Muscle layer of duodenum (tissue), 2 donors: ENCODE measurements around the gene PLAAT4.
A peak's percentile ranks its signal among the peaks of the same experiment; 100 is the strongest.

Source experiments
- H3K27ac ChIP-seq: one replicate; pipeline ENCODE4 v1.7.0; 2013; ENCODE audit warnings: mild to moderate bottlenecking, low read length
- H3K27me3 ChIP-seq: one replicate; pipeline ENCODE4 v1.7.0; 2013; ENCODE audit warnings: low read depth, mild to moderate bottlenecking, control low read depth, low read length
- H3K36me3 ChIP-seq, 2 donors: one replicate each; pipeline ENCODE4 v1.7.0; 2013; ENCODE audit warnings: low read length in 2 of 2, control low read depth in 1 of 2, mild to moderate bottlenecking in 1 of 2; ENCODE audit not compliant: insufficient read depth in 2 of 2, control insufficient read depth in 1 of 2
- H3K4me1 ChIP-seq, 2 donors: one replicate each; pipeline ENCODE4 v1.7.0; 2013; ENCODE audit warnings: low read length in 2 of 2, mild to moderate bottlenecking in 2 of 2, control low read depth in 1 of 2, moderate library complexity in 1 of 2; ENCODE audit not compliant: insufficient read depth in 2 of 2, control insufficient read depth in 1 of 2
- H3K4me3 ChIP-seq, 2 donors: one replicate each; pipeline ENCODE4 v1.7.0; 2013; ENCODE audit warnings: low read length in 2 of 2, low read depth in 1 of 2, mild to moderate bottlenecking in 1 of 2
- H3K9me3 ChIP-seq, 2 donors: one replicate each; pipeline ENCODE4 v1.7.0; 2013; ENCODE audit warnings: low read length in 2 of 2, control low read depth in 1 of 2, mild to moderate bottlenecking in 1 of 2; ENCODE audit not compliant: control insufficient read depth in 1 of 2
- donor health status: healthy.

PLAAT4 gene, protein sequence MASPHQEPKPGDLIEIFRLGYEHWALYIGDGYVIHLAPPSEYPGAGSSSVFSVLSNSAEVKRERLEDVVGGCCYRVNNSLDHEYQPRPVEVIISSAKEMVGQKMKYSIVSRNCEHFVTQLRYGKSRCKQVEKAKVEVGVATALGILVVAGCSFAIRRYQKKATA

GRCh38 chr11:63536669-63537292 lies at the start of gene PLAAT4:
Gene PLAAT4 (plus strand): TSS chr11:63536808. CDS start chr11:63536869, 61 bp downstream.
- peak within 1 kb of the TSS; percentile 75 to 92 for H3K4me3 ChIP-seq
- H3K4me1 ChIP-seq, result peaks cover 14 to 20% of the 10 kb centered on the region in 2 donors
- H3K9me3 ChIP-seq, result no peaks in the 10 kb centered on the region
- H3K27ac ChIP-seq, result peak within 1 kb of the TSS; percentile 87
- H3K36me3 ChIP-seq, result no peaks in the 10 kb centered on the region
- H3K27me3 ChIP-seq, result no peaks in the 10 kb centered on the region

- peaks cover 4 to 11% of the 10 kb centered on the region in 2 donors for H3K4me1 ChIP-seq
- no peak overlapping the region for H3K4me3 ChIP-seq
- H3K27ac ChIP-seq, result no peak overlapping the region
- H3K9me3 ChIP-seq, result peaks cover 0 to 9% of the 10 kb centered on the region in 2 donors
- no peaks in the 10 kb centered on the region for H3K27me3 ChIP-seq
- H3K36me3 ChIP-seq, result no peaks in the 10 kb centered on the region
Measured at GRCh38 chr11:63488789-63489188, 47.8 kb upstream of the PLAAT4 start.

DNA sequence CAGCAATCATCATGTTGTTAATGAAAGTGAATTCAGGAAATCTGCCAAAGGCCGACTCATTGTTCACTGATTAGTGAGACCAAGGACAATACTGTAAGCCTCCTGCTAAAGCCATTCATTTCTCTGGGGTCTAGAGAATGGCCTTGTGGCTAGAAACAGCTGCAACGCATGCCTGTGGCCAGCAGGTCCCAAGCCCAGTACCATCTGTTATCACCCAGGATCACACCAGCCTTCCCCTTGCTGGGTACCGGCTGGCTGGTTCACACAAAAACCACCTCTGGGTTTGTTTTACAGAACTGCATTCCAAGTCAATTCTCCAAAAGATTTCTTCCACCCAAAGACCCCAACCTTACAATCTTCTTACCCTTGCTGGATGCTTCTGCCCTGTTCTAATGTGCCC lies 46.7 kb upstream of the PLAAT4 start:
- Histone ChIP-seq H3K9me3 (peaks cover 0 to 9% of the 10 kb centered on the region in 2 donors), H3K27me3 (no peaks in the 10 kb centered on the region), H3K36me3 (no peaks in the 10 kb centered on the region), H3K4me1 (peaks cover 4 to 11% of the 10 kb centered on the region in 2 donors), H3K27ac (no peak overlapping the region), H3K4me3 (no peak overlapping the region)

DNA sequence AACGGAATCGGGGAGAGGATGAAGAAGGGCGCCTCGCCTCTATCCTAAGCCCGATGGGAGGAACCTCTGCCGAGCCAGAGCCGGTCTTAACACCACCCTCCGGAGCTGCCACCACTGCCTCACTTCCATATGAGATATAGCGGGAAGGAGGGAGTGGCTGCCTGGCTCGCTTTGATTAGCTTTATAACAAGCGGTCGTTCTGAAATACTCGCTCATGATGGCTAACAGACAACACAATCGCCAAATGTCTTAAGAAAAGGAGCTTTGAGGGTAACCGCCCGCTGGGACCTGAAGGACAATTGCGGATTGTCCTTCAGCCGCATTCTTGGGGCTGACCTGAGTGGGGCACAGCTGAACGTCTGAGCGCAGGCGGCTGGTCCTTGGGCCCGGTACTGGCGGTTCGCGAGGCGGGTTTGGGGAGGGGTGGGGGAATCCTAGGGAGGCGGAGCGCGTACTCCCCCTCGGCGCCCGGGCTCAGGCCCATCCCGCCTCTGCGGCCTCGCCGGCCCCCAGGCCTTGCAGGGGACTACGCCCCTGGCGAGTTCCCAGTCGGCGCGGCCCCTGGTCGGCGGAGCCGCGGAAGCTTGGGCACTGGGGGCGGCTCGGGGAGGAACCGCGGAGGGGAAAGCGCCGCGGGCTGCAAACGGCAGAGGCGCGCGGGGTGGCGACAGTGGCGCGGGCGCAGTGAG lies 45.9 kb upstream of the PLAAT4 start, which contains the start of gene PLAAT5:
Gene PLAAT5, minus strand, starts transcription at position 617 of the 689 bp plus-strand sequence. Its CDS starts 133 bp downstream, at position 484.
- no peak within 1 kb of the TSS for H3K27ac ChIP-seq
- H3K9me3 ChIP-seq, result peaks cover 0 to 4% of the 10 kb centered on the region in 2 donors
- peak within 1 kb of the TSS; percentile 60 to 83 for H3K4me3 ChIP-seq
- no peaks in the 10 kb centered on the region for H3K36me3 ChIP-seq
- H3K27me3 ChIP-seq, result no peaks in the 10 kb centered on the region
- H3K4me1 ChIP-seq, result peaks cover 4 to 11% of the 10 kb centered on the region in 2 donors

DNA sequence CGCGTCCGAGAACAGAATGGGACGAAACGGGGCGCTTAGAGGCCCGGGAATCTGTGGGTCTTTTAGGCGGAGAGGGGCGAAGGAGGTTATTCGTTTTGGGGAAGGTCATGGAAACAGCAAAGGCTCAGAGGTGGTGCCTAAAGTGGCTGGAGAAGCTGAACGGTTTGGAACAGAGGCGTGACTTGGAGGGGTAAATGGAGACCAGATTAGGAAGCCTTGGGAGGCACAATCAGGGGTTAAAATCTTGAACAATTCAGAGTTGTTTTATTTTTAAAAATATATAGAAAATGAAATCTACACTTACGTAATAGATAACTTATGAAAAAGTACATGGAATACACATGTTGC lies 45.4 kb upstream of the PLAAT4 start:
- peak overlapping the region; percentile 60 to 83 for H3K4me3 ChIP-seq
- no peaks in the 10 kb centered on the region for H3K27me3 ChIP-seq
- H3K36me3 ChIP-seq, result no peaks in the 10 kb centered on the region
- H3K4me1 ChIP-seq, result peaks cover 4 to 11% of the 10 kb centered on the region in 2 donors
- no peaks in the 10 kb centered on the region for H3K9me3 ChIP-seq
- no peak overlapping the region for H3K27ac ChIP-seq

DNA sequence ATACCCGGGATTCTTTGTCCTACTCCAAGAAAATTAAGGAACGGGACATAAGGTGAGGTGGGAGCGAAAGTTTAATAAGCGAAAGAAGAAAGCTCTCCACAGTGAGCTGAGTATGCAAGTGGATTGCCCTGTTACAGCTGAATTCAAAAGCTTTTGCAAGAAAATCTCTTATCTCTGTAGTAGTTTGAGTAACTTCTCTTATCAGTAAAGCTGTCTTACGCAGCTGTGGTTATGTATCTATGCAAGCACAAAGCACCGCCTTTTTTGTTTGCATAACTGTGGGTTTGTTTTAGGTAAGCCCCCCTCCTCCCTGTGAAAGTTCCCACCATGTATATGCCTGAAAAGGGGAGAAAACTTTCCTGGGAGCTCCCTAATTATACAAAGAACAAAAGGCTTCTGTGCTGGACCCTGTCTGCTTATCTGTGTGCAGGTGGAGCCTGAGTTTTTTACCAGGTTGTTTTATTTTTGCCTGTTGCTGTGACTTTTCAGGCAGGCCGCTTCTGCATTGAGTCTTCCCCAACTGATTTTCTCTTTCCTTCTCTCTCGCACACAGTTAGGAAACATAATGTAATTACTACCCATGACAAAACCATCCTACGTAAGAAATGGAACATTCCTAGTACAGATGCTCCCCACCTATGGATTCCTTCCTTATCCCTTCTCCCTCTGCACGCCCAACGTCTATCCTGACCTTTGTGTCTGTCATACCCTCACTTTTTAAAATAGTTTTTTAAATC lies 44.8 kb upstream of the PLAAT4 start:
- Histone ChIP-seq H3K27me3 (no peaks in the 10 kb centered on the region), H3K27ac (no peak overlapping the region), H3K4me3 (peak overlapping the region; percentile 60 to 83), H3K36me3 (no peaks in the 10 kb centered on the region), H3K4me1 (peaks cover 4 to 11% of the 10 kb centered on the region in 2 donors), H3K9me3 (no peaks in the 10 kb centered on the region)

DNA sequence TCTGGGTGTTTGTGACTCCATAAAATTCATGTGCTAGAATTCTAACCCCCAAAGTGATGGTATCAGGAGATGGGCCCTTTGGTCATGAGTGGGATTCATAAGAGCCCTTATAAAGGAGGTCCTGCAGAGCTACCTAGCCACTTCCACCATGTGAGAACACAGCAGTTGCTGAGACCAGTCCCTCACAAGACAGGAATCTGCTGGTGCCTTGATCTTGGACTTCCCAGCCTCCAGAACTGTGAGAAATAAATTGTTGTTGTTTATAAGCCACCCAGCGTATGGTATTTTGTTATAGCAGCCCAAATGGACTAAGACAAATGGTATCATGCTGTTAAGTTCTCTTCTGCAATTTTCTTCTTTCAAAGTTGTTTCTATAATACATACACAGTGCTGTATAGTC lies 44.2 kb upstream of the PLAAT4 start:
- H3K9me3 ChIP-seq, result no peaks in the 10 kb centered on the region
- no peaks in the 10 kb centered on the region for H3K27me3 ChIP-seq
- peaks cover 4 to 11% of the 10 kb centered on the region in 2 donors for H3K4me1 ChIP-seq

GRCh38 chr11:63493127-63493526 lies 43.5 kb upstream of the PLAAT4 start:
- Histone ChIP-seq H3K36me3 (no peaks in the 10 kb centered on the region), H3K4me1 (peaks cover 4 to 11% of the 10 kb centered on the region in 2 donors), H3K9me3 (no peaks in the 10 kb centered on the region), H3K27ac (no peak overlapping the region), H3K27me3 (no peaks in the 10 kb centered on the region), H3K4me3 (no peak overlapping the region)

More for the DNA sequence above, 44.2 kb upstream of the PLAAT4 start:
- Histone ChIP-seq H3K4me3 (no peak overlapping the region), H3K36me3 (no peaks in the 10 kb centered on the region), H3K27ac (no peak overlapping the region)

- H3K36me3 ChIP-seq, result no peaks in the 10 kb centered on the region
- H3K4me1 ChIP-seq, result peaks cover 4 to 11% of the 10 kb centered on the region in 2 donors
- H3K9me3 ChIP-seq, result no peaks in the 10 kb centered on the region
- no peak overlapping the region for H3K27ac ChIP-seq
- H3K27me3 ChIP-seq, result no peaks in the 10 kb centered on the region
- H3K4me3 ChIP-seq, result no peak overlapping the region
Measured at GRCh38 chr11:63494975-63495374, 41.6 kb upstream of the PLAAT4 start.

DNA sequence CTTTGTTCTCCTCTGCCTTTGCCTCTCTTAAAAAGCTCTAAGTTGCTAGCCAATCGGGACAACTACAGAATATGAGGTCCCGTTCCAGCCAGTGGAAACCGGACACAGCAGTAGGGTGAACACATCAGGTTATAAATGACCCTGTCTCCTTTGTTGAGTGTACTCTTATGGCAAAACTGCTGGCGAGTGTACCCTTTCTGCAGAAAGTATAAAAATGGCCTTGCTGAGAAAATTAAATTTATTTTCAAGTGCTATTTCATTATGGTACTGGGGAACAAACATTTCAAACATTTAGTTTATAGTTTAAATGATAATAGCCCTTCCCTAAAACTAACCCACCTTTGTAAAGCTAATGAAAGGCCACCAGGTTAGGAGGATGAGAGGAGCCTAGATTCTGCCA lies 36.7 kb upstream of the PLAAT4 start:
- Histone ChIP-seq H3K27ac (no peak overlapping the region), H3K4me3 (no peak overlapping the region), H3K9me3 (peaks cover 0 to 7% of the 10 kb centered on the region in 2 donors), H3K27me3 (no peaks in the 10 kb centered on the region), H3K36me3 (no peaks in the 10 kb centered on the region), H3K4me1 (no peaks in the 10 kb centered on the region)

DNA sequence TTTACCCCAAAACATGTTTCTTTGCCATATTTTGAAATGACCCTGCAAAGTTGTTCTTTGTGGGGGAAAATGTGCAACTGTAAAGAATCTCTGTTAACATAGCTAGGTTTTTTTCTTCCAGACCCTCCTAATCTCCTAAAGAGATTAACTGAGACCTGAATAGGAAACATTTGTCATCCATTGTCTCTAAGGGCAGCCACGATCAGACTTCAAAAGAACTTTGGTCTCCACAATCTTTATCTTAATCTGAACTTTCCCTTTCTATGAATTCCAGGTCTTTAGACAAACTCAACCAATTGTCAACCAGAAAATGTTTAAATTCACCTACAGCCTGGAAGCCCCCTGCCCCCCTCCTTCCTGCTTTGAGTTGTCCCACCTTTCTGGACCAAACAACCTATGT lies 35.4 kb upstream of the PLAAT4 start:
- peaks cover 0 to 7% of the 10 kb centered on the region in 2 donors for H3K4me1 ChIP-seq
- H3K27me3 ChIP-seq, result no peaks in the 10 kb centered on the region
- no peaks in the 10 kb centered on the region for H3K36me3 ChIP-seq
- no peak overlapping the region for H3K27ac ChIP-seq
- H3K9me3 ChIP-seq, result peaks cover 0 to 7% of the 10 kb centered on the region in 2 donors
- H3K4me3 ChIP-seq, result no peak overlapping the region
